HepG2 (cell line): Measurements from ENCODE around the gene LPXN. TPM values are rescaled to one million over a fixed set of nuclear protein-coding genes. Genes with fewer than 3 reads are reported as not detected.
A peak's percentile ranks its signal among the peaks of the same experiment; 100 is the strongest.

Experiments used
- ARID5B ChIP-seq: IDR thresholded peaks from 2 replicates; pipeline ENCODE4 v1.4.0; 2020; ENCODE audit warnings: mild to moderate bottlenecking, missing genetic modification reagents
- ATF1 ChIP-seq: IDR thresholded peaks from 2 replicates; pipeline ENCODE4 v1.6.1; 2016; ENCODE audit warnings: mild to moderate bottlenecking, control low read depth
- CEBPB ChIP-seq: IDR thresholded peaks from 2 replicates; pipeline ENCODE4 v1.6.1; 2011; ENCODE audit warnings: low read depth, low read length, improper control_type of control experiment, borderline replicate concordance
- FOXA1 ChIP-seq, 2 experiments: fragments of 450-650 bp in 1 of 2; sonication (generic) in 1 of 2; formaldehyde crosslinking in 1 of 2; IDR thresholded peaks; 2 replicates each; pipeline versions ENCODE4 v1.4.0 to v1.6.1; 2016 to 2020; ENCODE audit warnings: missing genetic modification reagents in 1 of 2
- FOXA3 ChIP-seq: IDR thresholded peaks from 2 replicates; pipeline ENCODE4 v1.6.1; 2016; ENCODE audit warnings: missing genetic modification reagents, missing compliant biosample characterization
- HNF1A ChIP-seq, 2 experiments: sonication (generic) in 1 of 2; formaldehyde crosslinking in 1 of 2; IDR thresholded peaks; 2 replicates each; pipeline versions ENCODE4 v1.4.0 to v1.6.1; 2016 to 2020; ENCODE audit warnings: borderline replicate concordance in 1 of 2, low read depth in 1 of 2, mild to moderate bottlenecking in 1 of 2, missing genetic modification reagents in 1 of 2
- NCOA2 ChIP-seq: sonication (generic); formaldehyde crosslinking; IDR thresholded peaks from 2 replicates; pipeline ENCODE4 v1.8.0; 2022; ENCODE audit warnings: inconsistent platforms
- RARA ChIP-seq: IDR thresholded peaks from 2 replicates; pipeline ENCODE4 v1.6.1; 2016; ENCODE audit warnings: missing genetic modification reagents, missing compliant biosample characterization
- SNRNP70 ChIP-seq: fragments of 200-400 bp; formaldehyde crosslinking; IDR thresholded peaks from 2 replicates; pipeline ENCODE4 v1.6.1; 2017; ENCODE audit warnings: mild to moderate bottlenecking, low read depth, low read length, moderate library complexity
- ZSCAN25 ChIP-seq: sonication (generic); formaldehyde crosslinking; IDR thresholded peaks from 2 replicates; pipeline ENCODE4 v1.8.0; 2022; ENCODE audit warnings: mild to moderate bottlenecking, missing genetic modification reagents
- polyA plus RNA-seq, 8 experiments: library from polyadenylated mRNA; depleted of rRNA in 3 of 8; stranded (reverse) in 7 of 8; unstranded in 1 of 8; fragments of >200 nt; fragmentation: Illumina TruSeq in 4 of 8; extraction: Trizol in 4 of 8; gene quantifications; 2 replicates each; pipeline versions ENCODE4 v1.2.1 to v1.2.3, GENCODE V29; 2011 to 2016; ENCODE audit warnings: low read depth in 4 of 8, missing spikeins in 1 of 8, mixed read lengths in 1 of 8; ENCODE audit not compliant: insufficient read depth in 1 of 8
- total RNA-seq, 5 experiments: library from RNA; depleted of rRNA; stranded (reverse); fragments of >200 nt; fragmentation: Illumina TruSeq; extraction: Trizol; gene quantifications; 2 replicates each; pipeline ENCODE4 v1.2.3, GENCODE V29; 2016; ENCODE audit warnings: low read depth in 1 of 5
- TF ChIP-seq, protein P1 (sequence below): sonication (generic); IDR thresholded peaks from 2 replicates; pipeline ENCODE4 v1.6.1; 2016; ENCODE audit warnings: low read depth, borderline replicate concordance
- TF ChIP-seq, protein P2 (sequence below): sonication (generic); formaldehyde crosslinking; IDR thresholded peaks from 2 replicates; pipeline ENCODE4 v1.4.0; 2020; ENCODE audit warnings: missing genetic modification reagents
- TF ChIP-seq, protein P3 (sequence below): sonication (generic); formaldehyde crosslinking; conservative IDR thresholded peaks from 2 replicates; pipeline ENCODE4 v1.4.0; 2020; ENCODE audit warnings: mild to moderate bottlenecking, missing genetic modification reagents, moderate library complexity

The LPXN gene
- total and polyA plus RNA-seq, 2 of the 13 experiments (the other 11 are each of a cell fraction or from before 2014, with no cell fraction given): 1.7 to 3.5 TPM

GRCh38 chr11:58562375-58562800 is 13.3 kb downstream of the LPXN start (continued):
- TF ChIP-seq, protein P1, sequence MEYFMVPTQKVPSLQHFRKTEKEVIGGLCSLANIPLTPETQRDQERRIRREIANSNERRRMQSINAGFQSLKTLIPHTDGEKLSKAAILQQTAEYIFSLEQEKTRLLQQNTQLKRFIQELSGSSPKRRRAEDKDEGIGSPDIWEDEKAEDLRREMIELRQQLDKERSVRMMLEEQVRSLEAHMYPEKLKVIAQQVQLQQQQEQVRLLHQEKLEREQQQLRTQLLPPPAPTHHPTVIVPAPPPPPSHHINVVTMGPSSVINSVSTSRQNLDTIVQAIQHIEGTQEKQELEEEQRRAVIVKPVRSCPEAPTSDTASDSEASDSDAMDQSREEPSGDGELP: 0 out of 2 replicates have a peak, but pooled peaks have one; percentile 16
- TF ChIP-seq, protein P2, sequence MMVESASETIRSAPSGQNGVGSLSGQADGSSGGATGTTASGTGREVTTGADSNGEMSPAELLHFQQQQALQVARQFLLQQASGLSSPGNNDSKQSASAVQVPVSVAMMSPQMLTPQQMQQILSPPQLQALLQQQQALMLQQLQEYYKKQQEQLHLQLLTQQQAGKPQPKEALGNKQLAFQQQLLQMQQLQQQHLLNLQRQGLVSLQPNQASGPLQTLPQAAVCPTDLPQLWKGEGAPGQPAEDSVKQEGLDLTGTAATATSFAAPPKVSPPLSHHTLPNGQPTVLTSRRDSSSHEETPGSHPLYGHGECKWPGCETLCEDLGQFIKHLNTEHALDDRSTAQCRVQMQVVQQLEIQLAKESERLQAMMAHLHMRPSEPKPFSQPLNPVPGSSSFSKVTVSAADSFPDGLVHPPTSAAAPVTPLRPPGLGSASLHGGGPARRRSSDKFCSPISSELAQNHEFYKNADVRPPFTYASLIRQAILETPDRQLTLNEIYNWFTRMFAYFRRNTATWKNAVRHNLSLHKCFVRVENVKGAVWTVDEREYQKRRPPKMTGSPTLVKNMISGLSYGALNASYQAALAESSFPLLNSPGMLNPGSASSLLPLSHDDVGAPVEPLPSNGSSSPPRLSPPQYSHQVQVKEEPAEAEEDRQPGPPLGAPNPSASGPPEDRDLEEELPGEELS: peak; percentile 72
- TF ChIP-seq HNF1A (IDR thresholded peaks at IDR 0.05; ENCODE audit: low read depth) (peak; percentile 29; the same call in 1 of the 2 replicates), HNF1A (CRISPR knock-in tag; IDR thresholded peaks at IDR 0.05; ENCODE audit: borderline replicate concordance) (no peak), ZSCAN25 (no peak), ARID5B (CRISPR knock-in tag) (peak; percentile 46), SNRNP70 (no peak), CEBPB (no peak), FOXA3 (CRISPR knock-in tag) (peak; percentile 56), NCOA2 (peak; percentile 25; the same call in 1 of the 2 replicates), ATF1 (CRISPR knock-in tag) (0 out of 2 replicates have a peak, but pooled peaks have one; percentile 23), RARA (peak; percentile 54), FOXA1 (IDR thresholded peaks at IDR 0.05) (no peak), FOXA1 (CRISPR knock-in tag; IDR thresholded peaks at IDR 0.05) (peak; percentile 38)
- TF ChIP-seq, protein P3, sequence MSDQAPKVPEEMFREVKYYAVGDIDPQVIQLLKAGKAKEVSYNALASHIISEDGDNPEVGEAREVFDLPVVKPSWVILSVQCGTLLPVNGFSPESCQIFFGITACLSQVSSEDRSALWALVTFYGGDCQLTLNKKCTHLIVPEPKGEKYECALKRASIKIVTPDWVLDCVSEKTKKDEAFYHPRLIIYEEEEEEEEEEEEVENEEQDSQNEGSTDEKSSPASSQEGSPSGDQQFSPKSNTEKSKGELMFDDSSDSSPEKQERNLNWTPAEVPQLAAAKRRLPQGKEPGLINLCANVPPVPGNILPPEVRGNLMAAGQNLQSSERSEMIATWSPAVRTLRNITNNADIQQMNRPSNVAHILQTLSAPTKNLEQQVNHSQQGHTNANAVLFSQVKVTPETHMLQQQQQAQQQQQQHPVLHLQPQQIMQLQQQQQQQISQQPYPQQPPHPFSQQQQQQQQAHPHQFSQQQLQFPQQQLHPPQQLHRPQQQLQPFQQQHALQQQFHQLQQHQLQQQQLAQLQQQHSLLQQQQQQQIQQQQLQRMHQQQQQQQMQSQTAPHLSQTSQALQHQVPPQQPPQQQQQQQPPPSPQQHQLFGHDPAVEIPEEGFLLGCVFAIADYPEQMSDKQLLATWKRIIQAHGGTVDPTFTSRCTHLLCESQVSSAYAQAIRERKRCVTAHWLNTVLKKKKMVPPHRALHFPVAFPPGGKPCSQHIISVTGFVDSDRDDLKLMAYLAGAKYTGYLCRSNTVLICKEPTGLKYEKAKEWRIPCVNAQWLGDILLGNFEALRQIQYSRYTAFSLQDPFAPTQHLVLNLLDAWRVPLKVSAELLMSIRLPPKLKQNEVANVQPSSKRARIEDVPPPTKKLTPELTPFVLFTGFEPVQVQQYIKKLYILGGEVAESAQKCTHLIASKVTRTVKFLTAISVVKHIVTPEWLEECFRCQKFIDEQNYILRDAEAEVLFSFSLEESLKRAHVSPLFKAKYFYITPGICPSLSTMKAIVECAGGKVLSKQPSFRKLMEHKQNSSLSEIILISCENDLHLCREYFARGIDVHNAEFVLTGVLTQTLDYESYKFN (CRISPR knock-in tag): peak; percentile 25; the same call in 1 of the 2 replicates
